Mesendoderm (in vitro differentiated cells): ENCODE results near the gene NNAT.

Source experiments
- DNase-seq: peaks from one replicate; pipeline ENCODE4 v3.0.0; 2013
- H2AK5ac ChIP-seq: 2 replicates; pipeline ENCODE4 v1.6.1; 2013; ENCODE audit warnings: low read length, inconsistent platforms
- H2BK120ac ChIP-seq: 2 replicates; pipeline ENCODE4 v1.6.1; 2013; ENCODE audit warnings: low read depth, mild to moderate bottlenecking, low read length, moderate library complexity, mixed read lengths
- H2BK15ac ChIP-seq: replicated peaks from 2 replicates; pipeline ENCODE4 v1.6.1; 2013; ENCODE audit warnings: low read depth, mild to moderate bottlenecking, moderate library complexity
- H2BK5ac ChIP-seq: 2 replicates; pipeline ENCODE4 v1.6.1; 2013; ENCODE audit warnings: low read length, inconsistent platforms
- H3K18ac ChIP-seq: 2 replicates; pipeline ENCODE4 v1.6.1; 2013; ENCODE audit warnings: mild to moderate bottlenecking, low read length, mixed read lengths
- H3K23ac ChIP-seq: one replicate; pipeline ENCODE4 v1.6.1; 2013; ENCODE audit warnings: low read length
- H3K27ac ChIP-seq: 2 replicates; pipeline ENCODE4 v1.5.1; 2013; ENCODE audit warnings: low read depth, mild to moderate bottlenecking, inconsistent platforms, low read length, moderate library complexity
- H3K27me3 ChIP-seq: 2 replicates; pipeline ENCODE4 v1.6.1; 2013; ENCODE audit warnings: low read length, control low read depth, mild to moderate bottlenecking, inconsistent platforms; ENCODE audit not compliant: insufficient read depth, poor library complexity
- H3K36me3 ChIP-seq: 2 replicates; pipeline ENCODE4 v1.6.1; 2013; ENCODE audit warnings: low read length, inconsistent platforms; ENCODE audit not compliant: control insufficient read depth, insufficient read depth
- H3K4ac ChIP-seq: one replicate; pipeline ENCODE4 v1.6.1; 2013; ENCODE audit warnings: low read depth, mild to moderate bottlenecking, low read length, moderate library complexity
- H3K4me1 ChIP-seq: 2 replicates; pipeline ENCODE4 v1.6.1; 2013; ENCODE audit warnings: low read depth, low read length, inconsistent platforms; ENCODE audit not compliant: control insufficient read depth
- H3K4me2 ChIP-seq: 2 replicates; pipeline ENCODE4 v1.6.1; 2013; ENCODE audit warnings: low read length
- H3K4me3 ChIP-seq: 2 replicates; pipeline ENCODE4 v1.5.1; 2013; ENCODE audit warnings: mild to moderate bottlenecking, low read length
- H3K56ac ChIP-seq: one replicate; pipeline ENCODE4 v1.6.1; 2013; ENCODE audit warnings: low read length
- H3K79me1 ChIP-seq: 2 replicates; pipeline ENCODE4 v1.6.1; 2013; ENCODE audit warnings: low read length, inconsistent platforms
- H3K79me2 ChIP-seq: 2 replicates; pipeline ENCODE4 v1.6.1; 2013; ENCODE audit warnings: mild to moderate bottlenecking, low read length; ENCODE audit not compliant: control insufficient read depth, insufficient read depth
- H3K9ac ChIP-seq: 2 replicates; pipeline ENCODE4 v1.6.1; 2013; ENCODE audit warnings: low read length, inconsistent platforms
- H4K5ac ChIP-seq: one replicate; pipeline ENCODE4 v1.6.1; 2013; ENCODE audit warnings: low read length
- H4K8ac ChIP-seq: one replicate; pipeline ENCODE4 v1.6.1; 2013; ENCODE audit warnings: low read depth, mild to moderate bottlenecking, control low read depth, low read length, moderate library complexity
- WGBS: extraction: QIAGEN DNeasy Blood & Tissue Kit; methylation state at CpG from one replicate; pipeline ENCODE4 v1.1.7; 2013; ENCODE audit warnings: low lambda C conversion rate, missing lambda C conversion rate; ENCODE audit not compliant: insufficient coverage; ENCODE audit errors: extremely low coverage; 5-methylcytosine and 5-hydroxymethylcytosine counted together

The NNAT gene

GRCh38 chr20:37524859-37525708 lies 4.0 kb downstream of the NNAT start:
- H3K36me3 ChIP-seq = no peaks in the 10 kb centered on the region
- H3K23ac ChIP-seq = no peak overlapping the region
- H2AK5ac ChIP-seq = no peak overlapping the region
- no peak overlapping the region for H4K5ac ChIP-seq
- peaks cover 65% of the 10 kb centered on the region for H3K79me2 ChIP-seq
- H3K27ac ChIP-seq = no peak overlapping the region
- no peak overlapping the region for H3K4ac ChIP-seq
- no peak overlapping the region for H2BK15ac ChIP-seq
- no peak for DNase-seq
- no peak overlapping the region for H3K18ac ChIP-seq
- no CpG with 5 or more reads among the region's 6 CpGs for WGBS
- no peak overlapping the region for H3K4me3 ChIP-seq
- H2BK120ac ChIP-seq = no peak overlapping the region
- no peak overlapping the region for H4K8ac ChIP-seq
- peaks cover 32% of the 10 kb centered on the region for H3K79me1 ChIP-seq
- no peaks in the 10 kb centered on the region for H3K27me3 ChIP-seq
- H3K4me2 ChIP-seq = no peak overlapping the region
- no peak overlapping the region for H3K56ac ChIP-seq
- H2BK5ac ChIP-seq = no peak overlapping the region
- H3K9ac ChIP-seq = no peak overlapping the region
- peaks cover 11% of the 10 kb centered on the region for H3K4me1 ChIP-seq

GRCh38 chr20:37525810-37526209 lies 4.8 kb downstream of the NNAT start:
- peaks cover 27% of the 10 kb centered on the region for H3K79me1 ChIP-seq
- H3K9ac ChIP-seq = peak overlapping the region; percentile 68
- H3K4me2 ChIP-seq = peak overlapping the region; percentile 65
- peaks cover 58% of the 10 kb centered on the region for H3K79me2 ChIP-seq
- H4K5ac ChIP-seq = no peak overlapping the region
- DNase-seq = no peak
- H3K56ac ChIP-seq = peak overlapping the region; percentile 83
- peak overlapping the region; percentile 3 for H2AK5ac ChIP-seq
- H3K27me3 ChIP-seq = no peaks in the 10 kb centered on the region
- H4K8ac ChIP-seq = no peak overlapping the region
- H3K18ac ChIP-seq = peak overlapping the region; percentile 25
- no peak overlapping the region for H3K4ac ChIP-seq
- H3K4me1 ChIP-seq = peaks cover 8% of the 10 kb centered on the region
- no peaks in the 10 kb centered on the region for H3K36me3 ChIP-seq
- no peak overlapping the region for H2BK120ac ChIP-seq
- H3K4me3 ChIP-seq = no peak overlapping the region
- no peak overlapping the region for H2BK15ac ChIP-seq
- H3K27ac ChIP-seq = peak overlapping the region; percentile 47
- no CpG with 5 or more reads among the region's 5 CpGs for WGBS
- H3K23ac ChIP-seq = no peak overlapping the region
- H2BK5ac ChIP-seq = peak overlapping the region; percentile 56

GRCh38 chr20:37526238-37526838 lies 5.3 kb downstream of the NNAT start:
- Histone ChIP-seq H2BK5ac (peak overlapping the region; percentile 72), H2BK15ac (no peak overlapping the region), H3K4me1 (peaks cover 8% of the 10 kb centered on the region), H3K4me2 (peak overlapping the region; percentile 90), H3K18ac (peak overlapping the region; percentile 35), H2AK5ac (no peak overlapping the region), H3K4me3 (peak overlapping the region; percentile 88), H3K23ac (no peak overlapping the region), H3K56ac (peak overlapping the region; percentile 88), H4K8ac (no peak overlapping the region), H2BK120ac (no peak overlapping the region), H3K27ac (peak overlapping the region; percentile 82), H3K9ac (peak overlapping the region; percentile 93), H3K27me3 (no peaks in the 10 kb centered on the region), H3K4ac (no peak overlapping the region), H3K79me1 (peaks cover 26% of the 10 kb centered on the region), H4K5ac (no peak overlapping the region), H3K36me3 (no peaks in the 10 kb centered on the region), H3K79me2 (peaks cover 53% of the 10 kb centered on the region)
- no CpG with 5 or more reads among the region's 10 CpGs for WGBS
- peak; percentile 97 for DNase-seq

- H3K4me2 ChIP-seq = peak overlapping the region; percentile 90
- no peaks in the 10 kb centered on the region for H3K36me3 ChIP-seq
- H3K27ac ChIP-seq = peak overlapping the region; percentile 82
- H3K79me2 ChIP-seq = peaks cover 49% of the 10 kb centered on the region
- peak overlapping the region; percentile 32 for H2AK5ac ChIP-seq
- H3K56ac ChIP-seq = peak overlapping the region; percentile 88
- H3K79me1 ChIP-seq = peaks cover 26% of the 10 kb centered on the region
- WGBS = no CpG with 5 or more reads among the region's 28 CpGs
- peak; percentile 67 for DNase-seq
- no peak overlapping the region for H4K5ac ChIP-seq
- H3K4me1 ChIP-seq = peaks cover 8% of the 10 kb centered on the region
- H3K9ac ChIP-seq = peak overlapping the region; percentile 93
- peak overlapping the region; percentile 35 for H3K18ac ChIP-seq
- H3K27me3 ChIP-seq = no peaks in the 10 kb centered on the region
- peak overlapping the region; percentile 88 for H3K4me3 ChIP-seq
- H3K23ac ChIP-seq = peak overlapping the region; percentile 73
- no peak overlapping the region for H3K4ac ChIP-seq
- peak overlapping the region; percentile 72 for H2BK5ac ChIP-seq
- no peak overlapping the region for H4K8ac ChIP-seq
- no peak overlapping the region for H2BK15ac ChIP-seq
- no peak overlapping the region for H2BK120ac ChIP-seq
Measured at GRCh38 chr20:37526839-37527637, 6.0 kb downstream of the NNAT start.

- Histone ChIP-seq H2BK5ac (peak within 1 kb of the TSS; percentile 72), H3K27me3 (no peaks in the 10 kb centered on the region), H3K4ac (peak within 1 kb of the TSS; percentile 92), H2BK120ac (no peak within 1 kb of the TSS), H3K4me3 (peak within 1 kb of the TSS; percentile 88), H3K4me1 (peaks cover 8% of the 10 kb centered on the region), H3K27ac (peak within 1 kb of the TSS; percentile 82), H4K8ac (peak within 1 kb of the TSS; percentile 0), H3K23ac (peak within 1 kb of the TSS; percentile 73), H3K9ac (peak within 1 kb of the TSS; percentile 93), H3K79me1 (peaks cover 26% of the 10 kb centered on the region), H3K4me2 (peak within 1 kb of the TSS; percentile 90), H3K36me3 (no peaks in the 10 kb centered on the region), H3K79me2 (peaks cover 43% of the 10 kb centered on the region), H4K5ac (peak within 1 kb of the TSS; percentile 26), H3K56ac (peak within 1 kb of the TSS; percentile 94), H2BK15ac (no peak within 1 kb of the TSS), H3K18ac (peak within 1 kb of the TSS; percentile 35), H2AK5ac (peak within 1 kb of the TSS; percentile 32)
- peak; percentile 93 for DNase-seq
- no CpG with 5 or more reads among the region's 62 CpGs for WGBS
Measured at GRCh38 chr20:37527638-37528445, 6.8 kb downstream of the NNAT start, which contains the start of gene BLCAP. TSS of gene BLCAP (minus strand) at chr20:37527876. CDS start at chr20:37519174, 8,702 bp downstream.
